ENCODE results near the gene LSMEM2. TPM values are rescaled to one million over a fixed set of nuclear protein-coding genes. Genes with fewer than 3 reads are reported as not detected.

LSMEM2 gene
- total RNA-seq: not detected

- no peaks in the 10 kb centered on the region for H3K9me3 ChIP-seq
- no peak within 1 kb of the TSS for H3K27ac ChIP-seq
- H3K4me1 ChIP-seq: peaks cover 3% of the 10 kb centered on the region
- H3K27me3 ChIP-seq: peaks cover 5% of the 10 kb centered on the region
- H3K9ac ChIP-seq (ENCODE audit: low read depth in 2 of 2, low read length in 2 of 2): no peak within 1 kb of the TSS
- no peak within 1 kb of the TSS for H3K4me3 ChIP-seq
- TF ChIP-seq CTCF (IDR thresholded peaks at IDR 0.05): no peak
- DNase-seq: no peak
- intact Hi-C loops (cut with DNase I): loop anchor here (10.0 kb wide), 1 partner anchor 46 kb away; the partner anchor contains the start of genes HYAL2 and TUSC2
- no peaks in the 10 kb centered on the region for H3K36me3 ChIP-seq
Observed at GRCh38 chr3:50278880-50279224, at the start of gene LSMEM2. LSMEM2 (plus strand) TSS chr3:50279087; CDS start chr3:50279114, 27 bp downstream.

GRCh38 chr3:50229490-50229889 is 49.4 kb upstream of the LSMEM2 start:
- intact Hi-C loops (cut with DNase I): no loop called here
- TF ChIP-seq CTCF (IDR thresholded peaks at IDR 0.05): no peak
- DNase-seq: no peak
- Histone ChIP-seq H3K9ac (ENCODE audit: low read depth in 2 of 2, low read length in 2 of 2) (no peak overlapping the region), H3K4me3 (no peak overlapping the region), H3K4me1 (peaks cover 4% of the 10 kb centered on the region), H3K36me3 (no peaks in the 10 kb centered on the region), H3K9me3 (no peaks in the 10 kb centered on the region), H3K27me3 (no peaks in the 10 kb centered on the region), H3K27ac (no peak overlapping the region)

- peaks cover 4% of the 10 kb centered on the region for H3K4me1 ChIP-seq
- intact Hi-C loops (cut with DNase I): no loop called here
- H3K36me3 ChIP-seq: no peaks in the 10 kb centered on the region
- no peak overlapping the region for H3K4me3 ChIP-seq
- no peak for TF ChIP-seq CTCF (IDR thresholded peaks at IDR 0.05)
- no peak overlapping the region for H3K9ac ChIP-seq (ENCODE audit: low read depth in 2 of 2, low read length in 2 of 2)
- H3K27me3 ChIP-seq: no peaks in the 10 kb centered on the region
- no peaks in the 10 kb centered on the region for H3K9me3 ChIP-seq
- no peak for DNase-seq
- no peak overlapping the region for H3K27ac ChIP-seq
Observed at GRCh38 chr3:50230104-50230793, 48.6 kb upstream of the LSMEM2 start.

- no peak for TF ChIP-seq CTCF (IDR thresholded peaks at IDR 0.05)
- Histone ChIP-seq H3K4me1 (peaks cover 4% of the 10 kb centered on the region), H3K9ac (ENCODE audit: low read depth in 2 of 2, low read length in 2 of 2) (no peak overlapping the region), H3K4me3 (no peak overlapping the region), H3K27me3 (no peaks in the 10 kb centered on the region), H3K27ac (no peak overlapping the region), H3K36me3 (no peaks in the 10 kb centered on the region), H3K9me3 (no peaks in the 10 kb centered on the region)
- intact Hi-C loops (cut with DNase I): no loop called here
- no peak for DNase-seq
Observed at GRCh38 chr3:50230794-50231125, 48.1 kb upstream of the LSMEM2 start.

GRCh38 chr3:50231581-50231980 is 47.3 kb upstream of the LSMEM2 start:
- TF ChIP-seq CTCF (IDR thresholded peaks at IDR 0.05): no peak
- intact Hi-C loops (cut with DNase I): no loop called here
- no peaks in the 10 kb centered on the region for H3K27me3 ChIP-seq
- peaks cover 4% of the 10 kb centered on the region for H3K4me1 ChIP-seq
- H3K27ac ChIP-seq: no peak overlapping the region
- H3K9me3 ChIP-seq: no peaks in the 10 kb centered on the region
- H3K36me3 ChIP-seq: no peaks in the 10 kb centered on the region
- DNase-seq: no peak
- no peak overlapping the region for H3K4me3 ChIP-seq
- H3K9ac ChIP-seq (ENCODE audit: low read depth in 2 of 2, low read length in 2 of 2): no peak overlapping the region
